HepG2 (cell line): ENCODE measurements around the gene DBNDD1. TPM values are rescaled to one million over a fixed set of nuclear protein-coding genes. Genes with fewer than 3 reads are reported as not detected.

Experiments used
- DMAP1 ChIP-seq: IDR thresholded peaks from 2 replicates; pipeline ENCODE4 v1.6.1; 2016
- HDAC1 ChIP-seq: sonication (generic); formaldehyde crosslinking; IDR thresholded peaks from 2 replicates; pipeline ENCODE4 v1.5.1; 2020; ENCODE audit warnings: mild to moderate bottlenecking, missing genetic modification reagents
- HMGXB3 ChIP-seq: sonication (generic); formaldehyde crosslinking; IDR thresholded peaks from 2 replicates; pipeline ENCODE4 v1.4.0; 2020; ENCODE audit warnings: missing genetic modification reagents, borderline replicate concordance
- MYPOP ChIP-seq: sonication (generic); formaldehyde crosslinking; IDR thresholded peaks from 2 replicates; pipeline ENCODE4 v1.8.1; 2023; ENCODE audit warnings: mild to moderate bottlenecking, moderate library complexity, missing genetic modification reagents
- NFYB ChIP-seq: sonication (generic); formaldehyde crosslinking; IDR thresholded peaks from 2 replicates; pipeline ENCODE4 v1.4.0; 2020; ENCODE audit warnings: missing genetic modification reagents
- PHB2 ChIP-seq: fragments of 450-650 bp; IDR thresholded peaks from 2 replicates; pipeline ENCODE4 v1.6.1; 2018; ENCODE audit not compliant: partially characterized antibody
- SALL1 ChIP-seq: sonication (generic); formaldehyde crosslinking; IDR thresholded peaks from 2 replicates; pipeline ENCODE4 v1.8.0; 2022; ENCODE audit warnings: mild to moderate bottlenecking, missing genetic modification reagents
- YEATS4 ChIP-seq: sonication (generic); formaldehyde crosslinking; IDR thresholded peaks from 2 replicates; pipeline ENCODE4 v1.4.0; 2020; ENCODE audit warnings: missing genetic modification reagents, borderline replicate concordance
- ZBTB2 ChIP-seq: sonication (generic); formaldehyde crosslinking; IDR thresholded peaks from 2 replicates; pipeline ENCODE4 v1.8.0; 2022; ENCODE audit warnings: low read depth, missing genetic modification reagents
- ZFP90 ChIP-seq: sonication (generic); formaldehyde crosslinking; IDR thresholded peaks from 2 replicates; pipeline ENCODE4 v1.8.0; 2022; ENCODE audit warnings: missing genetic modification reagents, mild to moderate bottlenecking, inconsistent platforms, borderline replicate concordance
- ZNF207 ChIP-seq: fragments of 450-650 bp; IDR thresholded peaks from 2 replicates; pipeline ENCODE4 v1.6.1; 2016; ENCODE audit warnings: antibody characterized with exemption, borderline replicate concordance
- ZNF230 ChIP-seq: sonication (generic); formaldehyde crosslinking; IDR thresholded peaks from 2 replicates; pipeline ENCODE4 v1.4.0; 2020; ENCODE audit warnings: mild to moderate bottlenecking, missing genetic modification reagents
- ZNF234 ChIP-seq: sonication (generic); formaldehyde crosslinking; conservative IDR thresholded peaks from 2 replicates; pipeline ENCODE4 v1.5.1; 2020; ENCODE audit warnings: mild to moderate bottlenecking, missing genetic modification reagents
- ZNF646 ChIP-seq: sonication (generic); formaldehyde crosslinking; IDR thresholded peaks from 2 replicates; pipeline ENCODE4 v1.9.0; 2021; ENCODE audit warnings: mild to moderate bottlenecking, missing genetic modification reagents
- ZNF746 ChIP-seq: sonication (generic); formaldehyde crosslinking; IDR thresholded peaks from 2 replicates; pipeline ENCODE4 v1.8.0; 2022; ENCODE audit warnings: mild to moderate bottlenecking, missing genetic modification reagents
- polyA plus RNA-seq, 8 experiments: library from polyadenylated mRNA; depleted of rRNA in 3 of 8; stranded (reverse) in 7 of 8; unstranded in 1 of 8; fragments of >200 nt; fragmentation: Illumina TruSeq in 4 of 8; extraction: Trizol in 4 of 8; gene quantifications; 2 replicates each; pipeline versions ENCODE4 v1.2.1 to v1.2.3, GENCODE V29; 2011 to 2016; ENCODE audit warnings: low read depth in 4 of 8, missing spikeins in 1 of 8, mixed read lengths in 1 of 8; ENCODE audit not compliant: insufficient read depth in 1 of 8
- total RNA-seq, 5 experiments: library from RNA; depleted of rRNA; stranded (reverse); fragments of >200 nt; fragmentation: Illumina TruSeq; extraction: Trizol; gene quantifications; 2 replicates each; pipeline ENCODE4 v1.2.3, GENCODE V29; 2016; ENCODE audit warnings: low read depth in 1 of 5
- TF ChIP-seq, protein P1 (sequence below): IDR thresholded peaks from 2 replicates; pipeline ENCODE4 v1.6.1; 2016; ENCODE audit warnings: low read depth, borderline replicate concordance

DBNDD1 gene
- total and polyA plus RNA-seq, 2 of the 13 experiments (the other 11 are each of a cell fraction or from before 2014, with no cell fraction given): 17.0 to 40.4 TPM

DNA sequence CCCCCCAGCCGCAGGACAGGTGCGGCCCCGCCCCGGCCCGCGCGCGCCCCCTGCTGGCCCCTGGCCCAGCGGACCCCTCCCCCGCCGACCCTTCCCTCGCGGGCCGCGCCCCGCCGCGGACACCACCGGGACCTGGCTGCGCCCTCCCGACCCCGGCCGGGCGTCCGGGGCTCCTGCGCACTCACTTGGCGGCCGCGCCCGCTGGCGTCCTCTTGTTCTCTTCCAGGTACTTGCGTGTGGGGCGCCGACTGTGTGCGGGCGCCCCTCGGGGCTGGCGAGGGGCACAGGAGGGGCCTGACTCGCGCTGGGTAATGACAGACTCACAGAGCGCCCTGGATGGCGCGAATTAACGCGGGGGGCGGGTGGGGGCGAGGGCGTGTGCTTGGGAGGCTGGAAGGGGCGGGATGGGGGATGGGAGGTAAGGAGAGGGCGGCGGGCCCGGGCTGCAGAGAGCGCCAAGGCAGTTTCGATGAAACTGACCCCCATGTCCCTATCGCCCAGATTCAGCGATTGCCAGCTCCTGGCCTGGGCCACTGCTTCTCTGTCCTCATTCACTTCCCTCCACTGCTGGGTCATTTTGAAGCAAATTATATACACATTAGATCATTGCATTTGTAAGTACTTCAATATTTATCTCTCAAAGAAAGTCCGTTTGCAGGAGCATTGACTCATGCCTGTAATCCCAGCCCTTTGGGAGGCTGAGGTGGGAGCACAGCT lies 445 bp upstream of the DBNDD1 start (continued):
- no peak for TF ChIP-seq ZNF646 (CRISPR knock-in tag)
- no peak for TF ChIP-seq ZNF207
- no peak for TF ChIP-seq ZNF234 (CRISPR knock-in tag)
- no peak for TF ChIP-seq ZNF230 (CRISPR knock-in tag)
- no peak for TF ChIP-seq MYPOP
- TF ChIP-seq, protein P1, sequence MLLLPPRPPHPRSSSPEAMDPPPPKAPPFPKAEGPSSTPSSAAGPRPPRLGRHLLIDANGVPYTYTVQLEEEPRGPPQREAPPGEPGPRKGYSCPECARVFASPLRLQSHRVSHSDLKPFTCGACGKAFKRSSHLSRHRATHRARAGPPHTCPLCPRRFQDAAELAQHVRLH (CRISPR knock-in tag): no peak
- TF ChIP-seq DMAP1 (CRISPR knock-in tag): peak; percentile 30; the same call in 1 of the 2 replicates
- TF ChIP-seq YEATS4 (CRISPR knock-in tag): peak; percentile 44
- TF ChIP-seq ZNF746 (CRISPR knock-in tag): no peak
- peak; percentile 45; the same call in 1 of the 2 replicates for TF ChIP-seq HDAC1 (CRISPR knock-in tag)
- TF ChIP-seq ZBTB2 (CRISPR knock-in tag): peak; percentile 53; the same call in 1 of the 2 replicates
- no peak for TF ChIP-seq PHB2
- no peak for TF ChIP-seq HMGXB3 (CRISPR knock-in tag)
- TF ChIP-seq NFYB (CRISPR knock-in tag): no peak
- TF ChIP-seq SALL1 (CRISPR knock-in tag): no peak
- no peak; the same call in 1 of the 2 replicates for TF ChIP-seq ZFP90 (CRISPR knock-in tag)
